Thoracic aorta (tissue), 2 donors: ENCODE results near the gene CLEC4A. TPM values are rescaled to one million over a fixed set of nuclear protein-coding genes. Genes with fewer than 3 reads are reported as not detected.
"Not testable (repeated sequence)": the region's sequence is repeated elsewhere in the genome, so short reads cannot be mapped to it uniquely, and the experiment has no call there.

Source experiments
- ATAC-seq: fragments of 150-250 bp; one replicate; pipeline ENCODE4 v1.8.0; 2017; ENCODE audit warnings: low read depth; ENCODE audit not compliant: insufficient number of reproducible peaks, low FRiP score
- DNase-seq: peaks from one replicate; pipeline ENCODE4 v3.0.0-alpha.2; 2020; ENCODE audit warnings: low spot score
- H3K27ac ChIP-seq, 2 donors: fragments of 200-600 bp; sonication (generic); 1 replicate in 1 of 2; 2 replicates in 1 of 2; pipeline ENCODE4 v1.5.1; 2016; ENCODE audit warnings: mild to moderate bottlenecking in 2 of 2, moderate library complexity in 2 of 2
- H3K27me3 ChIP-seq: fragments of 200-600 bp; sonication (generic); replicated peaks from 2 replicates; pipeline ENCODE4 v1.6.0; 2016; ENCODE audit warnings: mild to moderate bottlenecking; ENCODE audit not compliant: insufficient read depth
- H3K36me3 ChIP-seq: fragments of 200-600 bp; sonication (generic); one replicate; pipeline ENCODE4 v1.5.1; 2016
- H3K4me1 ChIP-seq, 2 donors: fragments of 200-600 bp; sonication (generic); 1 replicate in 1 of 2; 2 replicates in 1 of 2; pipeline versions ENCODE4 v1.5.1 to v1.6.0; 2016; ENCODE audit warnings: low read depth in 2 of 2, mild to moderate bottlenecking in 1 of 2; ENCODE audit not compliant: control insufficient read depth in 1 of 2
- H3K4me3 ChIP-seq: fragments of 200-600 bp; sonication (generic); 2 replicates; pipeline ENCODE4 v1.5.1; 2016; ENCODE audit warnings: mild to moderate bottlenecking
- H3K9me3 ChIP-seq: fragments of 200-600 bp; sonication (generic); 2 replicates; pipeline ENCODE4 v1.5.1; 2016
- CTCF ChIP-seq: fragments of 200-600 bp; sonication (generic); IDR thresholded peaks from one replicate; pipeline ENCODE4 v1.5.1; 2019; ENCODE audit warnings: antibody characterized with exemption
- total RNA-seq, 2 donors: library from RNA; depleted of rRNA; stranded (reverse); fragments of >200 nt; gene quantifications; one replicate each; pipeline versions ENCODE4 v1.1.0 to v1.2.3, GENCODE V29; 2016

Gene CLEC4A
- total RNA-seq, 2 donors from 2014 or later, result 4.2 to 5.1 TPM

GRCh38 chr12:8156845-8157244 lies 33.4 kb downstream of the CLEC4A start, which contains the start of gene ZNF705A:
Gene ZNF705A, plus strand, starts transcription at chr12:8157015. Its CDS starts 15,611 bp downstream, at chr12:8172626.
- ATAC-seq, result no peak

GRCh38 chr12:8157484-8158198 lies 34.2 kb downstream of the CLEC4A start:
- DNase-seq (no peak), ATAC-seq (no peak)
- no peaks in the 10 kb centered on the region for H3K4me1 ChIP-seq
- H3K27ac ChIP-seq, result peak overlapping the region in 1 of 2 donors; percentile 9
- TF ChIP-seq CTCF, result no peak
- H3K27me3 ChIP-seq, result no peaks in the 10 kb centered on the region
- H3K9me3 ChIP-seq, result no peaks in the 10 kb centered on the region
- no peaks in the 10 kb centered on the region for H3K36me3 ChIP-seq
- H3K4me3 ChIP-seq, result no peak overlapping the region

More at GRCh38 chr12:8156845-8157244, 33.4 kb downstream of the CLEC4A start, which contains the start of gene ZNF705A:
- DNase-seq, result no peak
- Histone ChIP-seq H3K36me3 (no peaks in the 10 kb centered on the region), H3K9me3 (no peaks in the 10 kb centered on the region), H3K27ac (peak within 1 kb of the TSS in 1 of 2 donors; percentile 9), H3K4me3 (no peak within 1 kb of the TSS), H3K4me1 (no peaks in the 10 kb centered on the region), H3K27me3 (no peaks in the 10 kb centered on the region)
- no peak for TF ChIP-seq CTCF

- not testable (repeated sequence) for H3K4me1 ChIP-seq, DNase-seq, H3K4me3 ChIP-seq, ATAC-seq, H3K27me3 ChIP-seq, H3K36me3 ChIP-seq, H3K9me3 ChIP-seq, H3K27ac ChIP-seq
Measured at GRCh38 chr12:8172911-8173310, 49.5 kb downstream of the CLEC4A start.

GRCh38 chr12:8179989-8180585 lies 56.7 kb downstream of the CLEC4A start:
- DNase-seq, H3K27me3 ChIP-seq, H3K4me1 ChIP-seq, H3K36me3 ChIP-seq, ATAC-seq, H3K9me3 ChIP-seq: not testable (repeated sequence)
- Histone ChIP-seq H3K27ac (peak overlapping the region; percentile 82 to 86), H3K4me3 (peak overlapping the region; percentile 95)
- TF ChIP-seq CTCF, result peak; percentile 71

GRCh38 chr12:8181271-8181670 lies 57.9 kb downstream of the CLEC4A start:
- DNase-seq, H3K4me1 ChIP-seq, H3K9me3 ChIP-seq, H3K36me3 ChIP-seq, H3K27me3 ChIP-seq, ATAC-seq: not testable (repeated sequence)
- Histone ChIP-seq H3K4me3 (peak overlapping the region; percentile 95), H3K27ac (peak overlapping the region; percentile 20 to 38)

GRCh38 chr12:8182923-8183322 lies 59.5 kb downstream of the CLEC4A start:
- not testable (repeated sequence) for H3K4me3 ChIP-seq

GRCh38 chr12:8183346-8183745 lies 59.9 kb downstream of the CLEC4A start:
- H3K4me3 ChIP-seq, H3K27ac ChIP-seq, ATAC-seq, H3K4me1 ChIP-seq, H3K36me3 ChIP-seq, DNase-seq, H3K9me3 ChIP-seq, H3K27me3 ChIP-seq: not testable (repeated sequence)

More at GRCh38 chr12:8182923-8183322, 59.5 kb downstream of the CLEC4A start:
- H3K27ac ChIP-seq, H3K4me1 ChIP-seq, H3K9me3 ChIP-seq, DNase-seq, H3K36me3 ChIP-seq, H3K27me3 ChIP-seq, ATAC-seq: not testable (repeated sequence)

GRCh38 chr12:8184206-8184605 lies 60.8 kb downstream of the CLEC4A start:
- not testable (repeated sequence) for H3K27me3 ChIP-seq, H3K4me3 ChIP-seq, H3K36me3 ChIP-seq, H3K27ac ChIP-seq, DNase-seq, ATAC-seq, H3K4me1 ChIP-seq, H3K9me3 ChIP-seq

- H3K36me3 ChIP-seq, H3K4me3 ChIP-seq, H3K27me3 ChIP-seq, H3K9me3 ChIP-seq, DNase-seq, ATAC-seq, H3K4me1 ChIP-seq, H3K27ac ChIP-seq: not testable (repeated sequence)
Measured at GRCh38 chr12:8188088-8188487, 64.7 kb downstream of the CLEC4A start.
